ENCODE measurements around the gene ATP1A1.

GRCh38 chr1:116424863-116425262 lies 51.8 kb downstream of the ATP1A1 start:
- TF ChIP-seq CTCF (IDR thresholded peaks at IDR 0.05) = no peak
- TF ChIP-seq E2F4 (CRISPR knock-in tag; IDR thresholded peaks at IDR 0.05; ENCODE audit: borderline replicate concordance, low read depth) = no peak
- no peak for TF ChIP-seq TEAD4 (CRISPR knock-in tag; IDR thresholded peaks at IDR 0.05)
